A549 treated with CORT108297 at 1 μM for 4 hours (cell line): ENCODE measurements around the gene RRP9. TPM values are rescaled to one million over a fixed set of nuclear protein-coding genes. Genes with fewer than 3 reads are reported as not detected.

Experiments used
- total RNA-seq: library from RNA; stranded (reverse); fragments of 200-300 nt; extraction: Qiagen RNA extraction; gene quantifications from 5 replicates; pipeline ENCODE4 v1.2.3, GENCODE V29; 2022

RRP9 gene
- total RNA-seq: 38.5 to 53.0 TPM (median 51.1 TPM) in 5 replicates

GRCh38 chr3:51941798-51942602, at the start of gene RRP9, which contains the start of gene PARP3:
Gene RRP9 (minus strand): TSS chr3:51941904. CDS start chr3:51941867, 37 bp downstream.
Gene PARP3 (plus strand): TSS chr3:51942363. CDS start chr3:51943356, 993 bp downstream.

GRCh38 chr3:51982838-51983577, 41.3 kb upstream of the RRP9 start, which contains the start of gene ACY1:
Gene ACY1 (plus strand): TSS chr3:51983535. CDS start chr3:51984065, 530 bp downstream.

GRCh38 chr3:51974963-51975851, 33.5 kb upstream of the RRP9 start, which contains the start of gene ABHD14A:
Gene ABHD14A (plus strand): TSS chr3:51975064. CDS start chr3:51975136, 72 bp downstream.

GRCh38 chr3:51967384-51968169, 25.9 kb upstream of the RRP9 start, which contains the start of gene PCBP4:
Gene PCBP4 (minus strand): TSS chr3:51967454. CDS start chr3:51961240, 6,214 bp downstream.

GRCh38 chr3:51955175-51955892, 13.6 kb upstream of the RRP9 start, which contains the start of gene GPR62:
Gene GPR62 (plus strand): TSS chr3:51955381. CDS start chr3:51955653, 272 bp downstream.

Other genes starting within 250 kb of the RRP9 start
- gene GRM2, start 234.8 kb downstream of the RRP9 start, total RNA-seq: 0.01 to 0.05 TPM (median 0.03 TPM) in 4 of 5 replicates, not detected in the other
- not detected in 5 replicates for gene IQCF6, start 162.7 kb downstream of the RRP9 start, total RNA-seq
- gene IQCF2, start 80.3 kb downstream of the RRP9 start, total RNA-seq: not detected in 5 replicates
- gene IQCF5, start 66.3 kb downstream of the RRP9 start, total RNA-seq: not detected in 5 replicates
- 0.20 TPM in 1 of 5 replicates, not detected in the others for gene IQCF1, start 38.6 kb downstream of the RRP9 start, total RNA-seq
- 9.9 to 10.8 TPM (median 10.6 TPM) in 5 replicates for gene PARP3, start 459 bp upstream of the RRP9 start, total RNA-seq
- not detected in 5 replicates for gene GPR62, start 13.5 kb upstream of the RRP9 start, total RNA-seq
- gene PCBP4, start 25.6 kb upstream of the RRP9 start, total RNA-seq: 10.8 to 15.6 TPM (median 14.3 TPM) in 5 replicates
- gene ABHD14B, start 32.1 kb upstream of the RRP9 start, total RNA-seq: 25.4 to 35.6 TPM (median 35.3 TPM) in 5 replicates
- gene ABHD14A, start 33.2 kb upstream of the RRP9 start, total RNA-seq: 13.2 to 16.8 TPM (median 15.4 TPM) in 5 replicates
- gene ACY1, start 41.6 kb upstream of the RRP9 start, total RNA-seq: 20.9 to 28.2 TPM (median 26.8 TPM) in 5 replicates
- 1,305 to 1,473 TPM (median 1,350 TPM) in 5 replicates for gene RPL29, start 54.0 kb upstream of the RRP9 start, total RNA-seq
- gene DUSP7, start 114.7 kb upstream of the RRP9 start, total RNA-seq: 14.8 to 17.7 TPM (median 16.2 TPM) in 5 replicates
- gene POC1A, start 212.5 kb upstream of the RRP9 start, total RNA-seq: 15.1 to 20.8 TPM (median 19.8 TPM) in 5 replicates